GM18867 (cell line): ENCODE data around the gene USP2.

ENCODE experiments used
- ATAC-seq: cut with Tn5 transposase; IDR thresholded peaks from one replicate; pipeline ENCODE4 v1.9.1; 2021; ENCODE audit warnings: mild to moderate bottlenecking, moderate library complexity; ENCODE audit not compliant: unreplicated experiment

The USP2 gene

GRCh38 chr11:119307974-119308373 is 73.5 kb downstream of the USP2 start:
- ATAC-seq = no peak

GRCh38 chr11:119307219-119307618 is 74.3 kb downstream of the USP2 start:
- ATAC-seq = no peak

- ATAC-seq = no peak
These were observed 75.1 kb downstream of the USP2 start for GRCh38 chr11:119306373-119306890.

- ATAC-seq = no peak
These were observed 75.7 kb downstream of the USP2 start for GRCh38 chr11:119305556-119306372.
